RWPE2 (cell line): Measurements from ENCODE around the gene NSD2.

Experiments used
- ATAC-seq: fragments of 200-7000 bp; cut with Tn5 transposase; 3 replicates; pipeline ENCODE4 v1.9.1; 2021; ENCODE audit warnings: low read depth
- DNase-seq: peaks from one replicate; pipeline ENCODE4 v3.0.0-alpha.2; 2020; ENCODE audit warnings: low spot score
- H3K27ac ChIP-seq: fragments of 450-650 bp; 2 replicates; pipeline ENCODE4 v1.5.1; 2017; ENCODE audit warnings: mild to moderate bottlenecking; ENCODE audit not compliant: poor library complexity, severe bottlenecking
- H3K27me3 ChIP-seq: fragments of 250-450 bp; sonication (Bioruptor Pico); 2 replicates; pipeline ENCODE4 v1.5.1; 2021; ENCODE audit warnings: mild to moderate bottlenecking, moderate library complexity; ENCODE audit not compliant: insufficient read depth, poor library complexity, severe bottlenecking
- H3K36me3 ChIP-seq: fragments of 250-450 bp; sonication (Bioruptor Pico); 2 replicates; pipeline ENCODE4 v1.5.1; 2020; ENCODE audit warnings: low read depth, mild to moderate bottlenecking, moderate library complexity
- H3K4me1 ChIP-seq: fragments of 250-450 bp; sonication (Bioruptor Pico); 2 replicates; pipeline ENCODE4 v1.5.1; 2021; ENCODE audit warnings: mild to moderate bottlenecking, moderate library complexity; ENCODE audit not compliant: insufficient read depth, poor library complexity, severe bottlenecking
- H3K4me3 ChIP-seq: fragments of 250-450 bp; sonication (Bioruptor Pico); 2 replicates; pipeline ENCODE4 v1.5.1; 2021; ENCODE audit warnings: mild to moderate bottlenecking, moderate library complexity; ENCODE audit not compliant: severe bottlenecking
- H3K9me3 ChIP-seq: fragments of 250-450 bp; sonication (Bioruptor Pico); 2 replicates; pipeline ENCODE4 v1.5.1; 2021; ENCODE audit warnings: mild to moderate bottlenecking, moderate library complexity; ENCODE audit not compliant: severe bottlenecking
- TF ChIP-seq, protein P1 (sequence below): fragments of 450-650 bp; IDR thresholded peaks from one replicate; pipeline ENCODE4 v1.5.1; 2017; ENCODE audit warnings: mild to moderate bottlenecking, moderate library complexity; ENCODE audit not compliant: poor library complexity, severe bottlenecking

Gene NSD2

GRCh38 chr4:1982124-1983052, 111.2 kb downstream of the NSD2 start:
- TF ChIP-seq, protein P1, sequence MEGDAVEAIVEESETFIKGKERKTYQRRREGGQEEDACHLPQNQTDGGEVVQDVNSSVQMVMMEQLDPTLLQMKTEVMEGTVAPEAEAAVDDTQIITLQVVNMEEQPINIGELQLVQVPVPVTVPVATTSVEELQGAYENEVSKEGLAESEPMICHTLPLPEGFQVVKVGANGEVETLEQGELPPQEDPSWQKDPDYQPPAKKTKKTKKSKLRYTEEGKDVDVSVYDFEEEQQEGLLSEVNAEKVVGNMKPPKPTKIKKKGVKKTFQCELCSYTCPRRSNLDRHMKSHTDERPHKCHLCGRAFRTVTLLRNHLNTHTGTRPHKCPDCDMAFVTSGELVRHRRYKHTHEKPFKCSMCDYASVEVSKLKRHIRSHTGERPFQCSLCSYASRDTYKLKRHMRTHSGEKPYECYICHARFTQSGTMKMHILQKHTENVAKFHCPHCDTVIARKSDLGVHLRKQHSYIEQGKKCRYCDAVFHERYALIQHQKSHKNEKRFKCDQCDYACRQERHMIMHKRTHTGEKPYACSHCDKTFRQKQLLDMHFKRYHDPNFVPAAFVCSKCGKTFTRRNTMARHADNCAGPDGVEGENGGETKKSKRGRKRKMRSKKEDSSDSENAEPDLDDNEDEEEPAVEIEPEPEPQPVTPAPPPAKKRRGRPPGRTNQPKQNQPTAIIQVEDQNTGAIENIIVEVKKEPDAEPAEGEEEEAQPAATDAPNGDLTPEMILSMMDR: no peak
- H3K9me3 ChIP-seq: no peaks in the 10 kb centered on the region
- no peak for ATAC-seq
- H3K4me3 ChIP-seq: no peak overlapping the region
- DNase-seq: no peak
- H3K27me3 ChIP-seq: no peaks in the 10 kb centered on the region
- no peaks in the 10 kb centered on the region for H3K4me1 ChIP-seq
- H3K27ac ChIP-seq: no peak overlapping the region
- peaks cover 83% of the 10 kb centered on the region for H3K36me3 ChIP-seq

DNA sequence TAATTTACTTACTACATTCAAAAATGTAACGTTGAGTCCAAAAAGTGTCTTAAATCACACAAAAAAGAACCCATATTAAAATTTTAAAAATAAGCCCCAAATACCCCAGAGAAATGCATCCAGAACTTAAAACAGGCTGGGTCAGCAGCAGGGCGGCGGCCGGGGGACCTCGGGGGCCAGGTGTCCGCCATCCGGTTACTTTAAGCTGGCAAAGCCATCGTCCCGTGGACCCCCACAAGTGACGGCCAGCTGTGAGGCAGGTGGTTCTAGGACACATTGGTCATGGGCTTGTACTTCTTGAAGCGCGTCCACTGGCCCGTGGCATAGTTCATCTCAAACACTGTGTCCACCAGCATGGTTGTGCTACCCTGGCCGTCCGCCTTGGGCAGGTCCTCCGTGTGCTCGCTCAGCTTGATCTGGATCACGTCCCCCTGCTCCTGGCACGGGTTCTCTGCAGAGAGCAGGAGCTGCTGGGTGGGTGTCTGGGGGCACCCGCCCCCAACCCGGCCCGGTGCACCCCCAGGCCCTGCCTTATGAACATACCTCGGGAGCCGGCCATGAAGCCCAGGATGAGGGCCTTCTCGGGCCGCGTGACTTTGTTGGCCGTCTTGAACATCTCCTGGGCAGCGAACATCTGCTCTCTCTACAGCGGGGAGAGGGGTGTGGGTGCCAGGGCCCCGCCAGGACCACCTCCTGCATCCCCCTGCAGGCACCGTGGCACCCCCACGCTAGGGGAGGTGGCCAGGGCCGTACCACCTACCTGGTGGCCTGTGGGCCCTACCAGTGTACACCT, 112.1 kb downstream of the NSD2 start:
- Histone ChIP-seq H3K4me3 (no peak overlapping the region), H3K36me3 (peaks cover 77% of the 10 kb centered on the region), H3K27me3 (no peaks in the 10 kb centered on the region), H3K27ac (no peak overlapping the region), H3K4me1 (no peaks in the 10 kb centered on the region), H3K9me3 (no peaks in the 10 kb centered on the region)
- DNase-seq: no peak
- TF ChIP-seq, protein P1: no peak
- no peak for ATAC-seq

DNA sequence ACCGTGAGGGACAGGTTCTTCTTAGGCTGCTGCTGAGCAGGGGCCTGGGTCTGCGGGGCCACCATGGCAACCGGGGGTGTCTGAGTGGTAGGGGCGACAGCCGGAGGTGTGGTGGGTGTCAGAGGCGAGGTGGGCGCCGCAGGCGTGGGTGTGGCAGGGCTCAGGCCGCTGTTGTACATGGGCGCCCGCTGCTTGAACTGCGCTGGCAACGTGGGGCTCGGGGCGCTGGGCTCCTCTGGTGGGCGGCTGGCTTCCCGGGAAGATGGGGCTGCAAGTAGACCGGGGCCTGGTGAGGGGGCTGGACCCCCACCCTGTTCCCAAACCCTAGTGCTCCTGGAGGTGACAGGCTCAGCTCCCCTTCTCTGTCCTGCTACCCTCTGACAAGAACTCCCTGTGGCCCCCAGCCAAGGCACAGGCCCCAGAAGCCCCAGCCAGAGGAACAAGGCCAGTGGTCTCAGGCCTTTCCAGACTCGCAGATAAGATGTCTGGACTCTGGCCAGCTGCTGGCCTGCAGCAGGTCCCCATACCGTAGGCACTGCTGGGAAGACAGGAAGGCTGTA, 112.7 kb downstream of the NSD2 start:
- Histone ChIP-seq H3K27me3 (no peaks in the 10 kb centered on the region), H3K27ac (no peak overlapping the region), H3K9me3 (no peaks in the 10 kb centered on the region), H3K4me1 (no peaks in the 10 kb centered on the region), H3K36me3 (peaks cover 76% of the 10 kb centered on the region), H3K4me3 (no peak overlapping the region)
- ATAC-seq (no peak; the same call in 2 of the 3 replicates), DNase-seq (no peak)
- TF ChIP-seq, protein P1: no peak

DNA sequence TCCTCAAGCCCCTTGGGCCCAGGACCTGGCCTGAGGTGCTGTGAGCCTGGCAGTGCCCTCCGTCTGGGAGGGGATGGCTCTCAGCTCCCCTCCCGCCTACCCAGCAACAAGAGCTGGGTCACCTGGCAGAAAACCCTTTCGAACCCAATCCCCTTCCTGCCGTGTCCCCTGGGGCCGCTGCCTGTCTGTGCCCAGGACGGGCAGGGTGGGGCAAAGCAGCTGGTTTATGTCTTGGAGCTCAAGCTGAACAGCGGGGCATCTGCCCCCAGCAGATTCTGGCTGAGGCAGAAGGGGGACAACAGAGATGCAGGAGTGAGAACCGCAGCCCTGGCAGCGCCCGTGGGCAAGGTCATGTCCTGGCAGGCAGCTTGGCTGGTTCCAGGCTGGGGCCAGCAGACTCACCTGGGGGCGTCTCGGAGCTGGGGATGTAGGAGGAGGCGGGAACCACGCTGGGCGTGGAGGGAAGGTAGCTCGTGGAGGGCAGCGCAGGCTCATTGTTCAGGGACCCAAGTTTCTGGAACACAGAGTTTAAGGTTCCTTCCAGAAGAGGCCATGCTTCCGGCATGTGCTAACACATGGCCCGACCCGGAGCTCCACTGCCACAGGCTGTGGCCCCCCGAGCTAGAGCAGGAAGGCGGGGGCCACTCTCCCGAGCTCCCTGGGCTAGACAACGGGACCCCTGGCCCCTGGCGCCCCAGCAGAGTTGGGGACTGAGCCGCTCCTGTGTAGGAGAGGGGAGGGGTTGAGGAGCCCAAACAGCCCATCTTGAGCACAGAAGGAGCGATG, 113.4 kb downstream of the NSD2 start:
- H3K36me3 ChIP-seq: peaks cover 76% of the 10 kb centered on the region
- no peaks in the 10 kb centered on the region for H3K4me1 ChIP-seq
- H3K27me3 ChIP-seq: no peaks in the 10 kb centered on the region
- no peak overlapping the region for H3K27ac ChIP-seq
- DNase-seq: no peak
- TF ChIP-seq, protein P1: no peak
- no peaks in the 10 kb centered on the region for H3K9me3 ChIP-seq
- H3K4me3 ChIP-seq: no peak overlapping the region
- ATAC-seq: peak; percentile 11
